ENCODE measurements around the gene GALNT18. TPM values are rescaled to one million over a fixed set of nuclear protein-coding genes. Genes with fewer than 3 reads are reported as not detected.
A peak's percentile ranks its signal among the peaks of the same experiment; 100 is the strongest.

Gene GALNT18
- not detected for total RNA-seq

DNA sequence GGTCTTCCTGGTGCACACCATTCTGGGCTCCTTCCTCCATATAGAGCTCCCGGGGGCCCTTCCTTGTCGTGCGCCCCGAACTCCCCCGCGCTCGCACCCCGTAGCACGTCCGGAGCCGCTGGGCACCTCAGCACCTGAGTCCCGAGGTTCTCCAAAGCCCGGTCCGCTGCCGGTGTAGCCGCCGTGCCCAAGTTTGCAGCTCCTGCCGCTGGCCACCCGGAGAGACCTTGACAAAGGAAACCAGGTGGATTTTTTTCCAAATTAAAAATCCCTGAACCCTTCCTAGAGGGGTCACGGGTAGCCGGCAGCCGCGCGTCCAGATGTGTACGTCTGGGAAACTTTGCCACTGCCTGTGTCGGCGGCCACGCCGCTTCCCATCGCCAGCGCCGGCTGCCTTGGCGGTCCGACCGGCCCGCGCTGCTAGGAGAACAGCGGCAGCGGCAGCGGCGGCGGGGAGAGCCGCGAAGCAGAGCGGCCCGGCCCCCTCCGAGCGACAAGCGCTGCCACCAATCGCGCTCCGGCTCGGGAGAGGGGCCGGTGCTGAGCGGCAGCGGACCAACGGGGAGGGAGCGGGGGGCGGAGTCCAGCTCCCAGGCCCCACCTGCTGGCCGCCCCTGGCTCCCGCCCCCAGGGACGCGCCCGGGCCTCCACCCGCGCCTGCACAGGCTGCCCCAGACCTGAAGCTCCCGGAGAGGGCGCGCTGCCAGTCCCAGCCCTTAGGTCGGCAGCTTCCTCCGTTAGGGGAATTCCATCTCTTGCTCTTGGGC, at the start of gene GALNT18:
GALNT18 (minus strand) TSS at position 433 of the 767 bp plus-strand sequence.
- peak; percentile 27 for DNase-seq

DNA sequence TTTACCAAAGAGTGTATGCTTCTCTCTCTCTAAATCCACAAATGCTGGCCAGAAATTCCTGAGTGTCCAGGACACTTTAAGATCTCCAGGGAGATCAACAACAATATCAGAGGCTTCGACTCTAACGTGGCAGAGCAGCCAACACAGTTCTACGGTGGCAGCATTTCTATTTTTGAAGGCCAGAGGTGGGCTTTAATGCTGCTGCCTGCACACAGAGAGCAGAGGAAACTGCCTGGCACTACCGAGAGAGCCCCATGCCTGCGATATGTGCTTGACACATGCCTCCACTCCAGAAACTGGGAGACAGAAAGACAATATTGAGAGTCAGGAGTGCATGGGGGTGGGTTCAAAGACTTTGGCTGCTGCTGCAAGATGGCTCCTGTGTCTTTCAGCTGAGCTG, 48.8 kb upstream of the GALNT18 start:
- DNase-seq: no peak

DNA sequence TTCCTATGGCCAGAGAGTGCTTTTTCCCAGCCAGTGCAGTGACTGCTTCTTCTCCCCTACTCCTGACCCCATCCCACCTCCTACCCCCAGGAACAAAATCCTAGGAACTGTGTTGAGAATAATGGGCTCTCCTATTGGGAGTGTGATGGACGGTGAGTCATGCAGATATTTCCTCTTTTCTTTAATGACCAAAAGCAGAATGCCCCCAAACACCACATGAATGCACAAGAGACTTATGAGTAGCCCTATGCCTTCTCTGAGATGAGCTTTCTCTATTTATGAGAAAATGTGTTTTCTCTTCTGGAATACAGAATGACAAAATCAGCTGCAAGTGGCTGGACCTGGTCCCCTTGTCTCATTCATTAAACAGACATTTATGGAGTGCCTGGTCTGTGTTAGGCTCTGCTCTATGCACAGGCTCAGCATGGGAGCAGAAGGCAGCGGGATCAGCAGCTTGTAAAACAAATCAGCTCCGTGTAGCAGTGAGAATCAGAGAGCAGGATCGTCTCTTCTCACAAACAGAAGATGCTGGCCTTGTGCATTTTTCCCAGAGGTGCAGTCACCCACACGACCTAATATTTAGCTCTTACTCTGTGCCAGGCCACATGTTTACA, 47.5 kb upstream of the GALNT18 start:
- DNase-seq: no peak

DNA sequence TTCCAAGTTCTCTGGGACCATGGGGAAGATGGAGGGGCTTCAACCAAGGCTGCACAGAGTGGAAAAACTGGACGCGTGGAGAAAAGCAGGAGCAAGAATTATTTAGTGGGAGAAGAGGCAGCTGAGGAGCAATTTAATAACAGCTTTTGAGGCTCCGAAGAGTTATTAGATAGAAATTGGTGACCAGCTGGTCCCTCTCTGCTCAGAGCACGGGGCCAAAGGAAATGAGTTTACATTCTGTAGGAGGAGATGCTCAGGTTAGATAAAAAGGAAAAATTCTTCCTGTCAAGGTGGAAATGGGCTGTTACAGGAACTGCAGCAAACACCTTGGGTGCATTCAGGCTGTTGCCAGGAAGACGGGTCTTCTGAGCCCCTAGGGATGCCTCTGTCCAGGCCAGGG, 47.0 kb upstream of the GALNT18 start:
- no peak for DNase-seq

DNA sequence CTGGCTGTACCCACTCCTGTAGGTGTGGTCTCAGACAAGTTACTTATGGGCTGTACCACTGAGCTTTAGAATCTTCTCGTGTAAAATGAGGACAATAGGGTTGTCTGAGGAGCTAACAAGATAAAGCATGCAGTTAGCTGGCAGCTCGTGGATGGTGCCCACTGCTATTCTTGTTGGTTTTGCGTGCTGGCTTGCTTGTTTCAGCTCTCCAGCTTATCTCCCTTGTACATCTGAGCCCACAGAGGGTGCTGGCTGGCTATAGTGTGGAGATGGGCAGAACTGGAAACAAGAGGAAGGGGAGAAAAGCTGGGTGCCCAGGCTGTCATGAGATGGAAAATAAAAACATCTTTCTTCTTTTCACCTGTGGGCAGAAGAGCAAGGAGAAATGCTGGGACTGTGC, 46.5 kb upstream of the GALNT18 start:
- DNase-seq: no peak

DNA sequence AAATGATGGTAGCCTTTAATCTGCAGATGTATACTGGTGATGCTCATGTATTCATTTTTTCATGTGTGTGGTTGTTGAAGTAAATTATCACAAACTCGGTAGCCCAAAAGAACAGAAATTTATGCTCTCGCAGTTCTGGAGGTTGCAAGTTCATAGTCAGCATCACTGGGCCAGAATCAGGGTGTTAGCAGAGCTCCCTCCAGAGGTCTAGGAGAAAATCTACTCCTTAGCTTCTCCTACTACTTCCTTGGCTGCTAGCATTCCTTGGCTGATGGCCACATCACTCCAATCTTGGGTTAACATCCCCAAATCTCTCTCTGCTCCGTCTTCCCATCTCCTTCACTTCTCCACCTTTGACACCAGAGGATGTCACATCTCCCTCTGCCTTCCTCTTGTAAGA, 45.3 kb upstream of the GALNT18 start:
- no peak for DNase-seq

DNA sequence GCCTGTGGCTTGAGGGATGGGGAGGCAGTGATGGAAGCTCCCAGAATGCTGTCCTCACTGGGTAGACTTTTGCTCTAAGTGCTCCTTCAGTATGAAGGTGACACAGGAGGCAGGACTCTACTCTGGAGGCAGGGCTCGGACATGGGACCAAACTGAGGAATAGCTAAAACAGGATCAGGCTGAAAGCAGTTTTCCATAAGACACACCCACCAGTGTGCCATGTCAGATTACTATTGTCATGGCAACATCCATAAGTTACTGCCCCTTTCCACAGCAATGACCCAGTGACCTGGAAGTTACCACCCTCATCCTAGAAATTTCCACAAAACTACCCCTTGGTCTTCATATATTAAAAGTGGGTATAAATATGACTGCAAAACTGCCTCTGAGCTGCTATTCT, 43.6 kb upstream of the GALNT18 start:
- no peak for DNase-seq

DNA sequence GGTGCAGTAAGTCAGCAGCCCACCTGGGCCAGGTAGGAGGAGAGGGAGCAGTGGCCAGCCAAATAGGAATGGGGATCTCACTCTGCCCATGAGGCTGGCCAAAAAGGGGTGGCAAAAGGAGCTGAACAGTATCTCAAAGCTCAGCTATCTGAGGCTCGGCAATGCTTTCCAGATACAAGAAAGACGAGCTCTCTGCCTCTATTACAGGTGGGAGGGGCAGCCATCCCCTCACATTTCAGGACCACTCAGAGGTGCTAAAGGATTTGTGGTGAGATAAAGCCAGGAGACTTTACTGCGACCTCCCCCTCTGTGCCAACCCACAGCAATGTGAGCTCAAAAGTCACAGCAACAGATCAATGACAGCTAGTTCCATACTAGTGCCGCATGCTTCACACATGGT, 42.1 kb upstream of the GALNT18 start:
- DNase-seq: no peak

DNA sequence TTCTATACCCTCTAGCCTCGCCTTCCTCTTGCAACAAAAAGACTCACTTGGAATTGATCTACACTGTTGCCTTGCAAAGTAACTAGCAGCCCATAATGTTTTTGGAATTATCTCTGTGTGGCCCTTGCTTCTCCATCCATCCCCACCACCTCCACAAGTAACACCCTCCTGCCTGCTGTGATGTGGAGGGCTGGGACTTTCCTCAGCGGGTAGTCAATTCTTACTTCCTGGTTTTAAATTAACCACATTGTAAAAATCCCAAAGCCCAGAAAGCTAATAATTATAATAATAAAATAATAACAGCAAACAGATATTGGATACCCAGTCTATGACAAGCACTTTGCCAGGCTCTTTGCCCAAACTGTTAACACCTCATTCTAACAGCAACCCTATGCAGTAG, 40.8 kb upstream of the GALNT18 start:
- no peak for DNase-seq

DNA sequence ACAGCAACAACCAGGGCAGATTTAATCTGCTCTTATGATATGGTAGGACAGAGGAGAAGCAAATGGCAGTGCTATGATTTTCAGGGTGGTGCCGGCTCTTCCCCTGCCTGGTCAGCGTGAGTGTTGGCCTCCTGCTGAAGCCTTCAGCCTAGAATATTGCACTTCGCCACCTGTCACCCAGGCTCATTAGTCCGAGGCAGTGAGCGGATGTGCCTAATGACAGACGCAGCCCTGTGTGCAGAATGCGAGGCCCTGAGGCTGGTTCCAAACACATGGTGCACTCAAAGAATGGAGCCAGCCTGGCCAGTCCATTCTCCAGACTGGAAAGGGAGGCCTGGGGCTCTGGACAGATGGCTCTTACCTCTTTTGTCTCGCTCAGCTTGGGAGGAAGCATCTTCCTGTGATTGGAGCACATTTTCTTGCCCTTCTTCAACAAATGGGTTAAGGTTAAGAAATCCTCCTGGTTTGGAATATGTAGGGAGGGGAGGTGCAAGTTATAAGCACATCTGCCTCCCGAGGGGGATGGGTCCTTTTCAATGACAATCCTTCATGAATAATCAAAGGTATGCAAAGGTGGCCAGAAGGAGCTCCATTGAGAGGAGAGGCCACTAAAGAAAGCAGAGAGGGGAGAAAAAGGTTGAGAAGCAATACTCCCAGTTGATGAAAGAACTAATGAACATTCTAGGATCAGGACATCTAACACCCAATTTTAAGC, 39.7 kb upstream of the GALNT18 start:
- no peak for DNase-seq

DNA sequence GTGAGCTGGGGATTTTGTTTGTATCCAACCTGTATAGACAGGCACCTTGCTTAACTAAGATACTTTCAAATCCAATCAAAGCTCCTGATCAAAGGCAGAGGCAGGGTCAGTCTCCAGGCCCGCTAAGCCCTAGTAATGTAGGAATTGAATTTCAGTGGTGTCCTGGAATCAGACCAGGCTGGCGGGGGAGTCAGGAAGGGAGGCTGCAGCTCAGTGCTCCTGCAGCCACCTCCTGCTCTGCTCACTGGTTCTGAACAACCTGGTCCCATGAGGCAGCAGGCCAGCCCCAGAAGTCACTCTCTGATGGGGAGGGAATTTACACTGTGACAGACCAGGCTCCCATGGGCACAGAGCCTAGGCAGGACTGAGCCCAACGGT, 38.5 kb upstream of the GALNT18 start:
- DNase-seq: no peak

DNA sequence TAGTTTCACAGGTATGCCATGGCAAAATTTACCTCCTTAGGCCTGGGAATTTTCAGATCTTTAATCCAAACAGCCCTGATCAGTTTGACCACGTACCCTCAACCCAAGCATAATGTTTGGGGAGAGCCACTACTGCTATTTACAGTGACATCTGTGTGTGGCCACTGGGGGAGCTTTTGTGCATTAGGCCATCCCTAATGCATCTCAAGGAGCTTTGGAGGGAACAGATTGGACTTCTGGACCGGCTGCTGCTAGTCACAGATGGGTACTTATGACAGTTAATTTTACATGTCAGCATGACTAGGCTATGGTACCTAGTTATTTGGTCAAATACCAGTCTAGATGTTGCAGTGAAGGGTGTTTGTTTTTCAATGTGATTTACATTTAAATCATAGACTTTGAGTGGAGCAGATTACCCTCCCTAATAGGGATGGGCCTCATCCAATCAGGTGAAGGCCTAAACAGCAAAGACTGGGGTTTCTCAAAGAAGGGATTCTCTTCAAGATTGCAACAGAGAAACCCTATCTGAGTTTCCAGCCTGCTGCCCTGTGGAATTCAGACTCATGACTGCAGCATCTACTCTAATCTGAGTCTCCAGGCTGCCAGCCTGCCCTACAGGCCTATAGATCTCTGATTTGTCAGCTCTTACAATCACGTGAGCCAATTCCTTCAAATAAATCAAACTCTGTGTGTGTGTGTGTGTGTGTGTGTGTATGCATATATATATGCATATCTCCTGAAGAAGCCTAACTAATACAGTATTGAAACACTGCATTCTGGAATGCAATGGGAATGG, 38.0 kb upstream of the GALNT18 start:
- DNase-seq: no peak

DNA sequence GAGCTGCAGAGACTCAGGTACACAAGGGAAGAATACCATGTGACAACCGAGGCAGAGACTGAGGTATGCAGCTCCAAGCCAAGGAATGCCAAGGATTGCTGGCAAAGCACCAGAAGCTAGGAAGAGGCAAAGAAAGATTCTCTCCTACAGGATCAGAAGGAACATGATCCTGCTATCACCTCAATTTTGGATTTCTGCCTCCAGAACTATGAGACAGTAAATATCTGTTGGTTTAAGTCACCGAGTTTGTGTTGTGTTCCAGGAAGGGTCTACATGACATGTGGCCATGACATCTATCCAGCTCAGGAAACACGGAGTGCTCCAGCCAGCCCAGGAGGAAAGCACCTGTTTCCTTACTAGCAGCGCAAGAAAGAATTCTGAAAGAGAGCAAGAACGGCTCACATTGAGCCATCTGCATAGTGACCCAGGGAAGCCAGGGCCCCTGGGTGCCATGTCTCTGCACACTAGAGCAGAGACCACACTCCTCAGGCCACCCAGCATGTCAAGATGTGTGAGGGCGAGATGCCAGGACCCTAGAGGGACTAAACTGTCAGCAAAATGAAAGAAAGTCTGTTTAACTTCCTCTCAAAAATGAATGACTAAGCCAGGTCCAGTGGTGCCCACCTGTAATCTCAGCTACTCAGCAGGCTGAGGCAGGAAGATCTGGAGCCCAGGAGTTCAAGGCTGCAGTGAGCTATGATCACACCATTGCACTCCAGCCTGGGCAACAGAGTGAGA, 35.6 kb upstream of the GALNT18 start:
- no peak for DNase-seq

DNA sequence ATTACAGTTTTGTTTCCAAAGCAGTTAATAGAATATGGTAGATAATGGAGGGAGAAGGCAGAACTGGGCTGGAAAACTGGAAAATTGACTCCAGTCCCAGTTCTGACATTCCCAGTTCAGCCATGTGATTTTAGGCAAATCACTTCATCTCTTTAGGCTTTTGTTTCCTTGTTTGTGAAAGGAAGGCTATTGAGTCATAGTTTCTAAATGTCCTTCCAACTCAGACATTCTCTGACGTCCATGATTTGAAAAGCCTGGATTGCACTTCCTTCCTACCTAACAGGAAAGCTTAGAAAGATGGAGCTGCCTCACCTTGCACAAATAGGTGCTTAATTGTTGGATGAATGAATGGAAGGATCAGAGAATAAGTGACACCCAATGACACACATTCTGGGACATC, 19.8 kb upstream of the GALNT18 start:
- DNase-seq: no peak

DNA sequence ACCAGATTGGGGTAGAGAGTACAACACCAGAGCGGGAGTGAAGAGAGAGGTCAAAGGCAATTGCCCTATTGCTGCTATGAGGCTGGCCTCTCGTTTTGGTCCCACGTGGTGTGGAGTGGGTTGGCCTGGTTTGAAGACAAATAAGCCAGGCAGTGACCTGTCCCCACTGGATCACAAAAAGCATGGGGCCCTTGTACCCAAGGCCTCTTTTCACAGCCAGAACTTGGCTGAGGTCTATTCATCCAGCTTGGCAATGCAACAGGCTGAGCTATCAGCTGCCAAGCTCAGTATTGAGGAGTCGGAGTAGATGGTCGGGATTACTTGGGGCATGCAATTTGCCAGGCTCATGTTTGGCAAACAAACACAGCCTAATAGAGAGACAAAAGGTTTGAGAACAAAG, 19.2 kb upstream of the GALNT18 start:
- no peak for DNase-seq

DNA sequence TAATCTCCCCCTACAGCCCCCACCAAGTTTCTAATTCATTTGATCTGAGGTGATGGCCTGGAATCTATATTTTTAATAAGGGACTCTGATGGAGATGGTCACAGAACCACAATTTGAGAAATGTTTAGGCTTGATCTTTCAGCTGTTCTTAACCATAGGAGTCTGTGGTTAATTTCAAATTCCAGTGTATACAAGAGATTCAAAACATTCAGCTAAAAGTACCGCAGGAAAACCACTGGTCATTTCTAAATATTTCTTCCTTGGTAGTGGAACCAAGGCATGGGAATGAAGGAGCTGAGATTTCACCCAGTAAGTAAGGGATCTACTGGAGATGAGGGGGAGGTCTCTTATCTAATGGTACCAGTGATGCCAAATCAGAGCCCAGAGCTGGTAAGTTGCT, 18.3 kb upstream of the GALNT18 start:
- DNase-seq: no peak

DNA sequence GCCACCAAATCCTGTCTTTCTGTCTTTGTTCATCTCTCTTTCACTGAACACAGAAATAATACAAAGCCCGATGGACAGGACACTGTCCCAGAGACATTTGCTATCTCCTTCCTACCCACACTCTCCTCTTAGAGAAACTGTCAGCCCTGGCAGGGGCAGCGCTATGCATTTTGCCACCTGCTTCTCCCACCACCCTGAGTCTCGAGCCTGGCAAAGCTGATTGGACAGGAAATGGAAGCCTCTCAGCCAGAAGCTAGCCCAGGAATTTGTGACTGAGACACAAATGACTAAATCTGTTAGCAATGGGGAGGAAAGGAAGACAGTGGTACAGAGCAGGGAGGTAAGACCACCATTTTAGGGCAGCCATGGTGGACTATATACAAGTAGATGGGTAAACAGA, 14.9 kb upstream of the GALNT18 start:
- no peak for DNase-seq

DNA sequence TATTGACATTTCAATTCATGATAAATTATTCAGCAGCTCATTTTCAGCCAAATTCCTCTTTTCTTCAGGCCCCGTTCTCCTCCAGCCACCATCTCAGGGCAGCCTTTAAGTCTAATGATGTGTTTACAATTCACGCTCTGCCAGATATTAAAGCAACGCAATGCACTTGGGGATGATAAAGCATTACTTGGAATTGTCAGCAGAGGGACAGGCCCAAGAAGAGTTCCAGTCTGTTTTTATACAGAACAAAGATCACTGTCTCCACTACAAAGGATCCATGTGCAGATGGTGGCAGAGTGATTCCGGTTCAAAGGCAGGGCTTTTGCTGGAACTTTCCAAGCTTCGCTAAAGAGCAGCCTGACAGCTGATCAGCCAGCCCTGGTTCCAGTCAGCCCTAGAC, 13.6 kb upstream of the GALNT18 start:
- DNase-seq: no peak

DNA sequence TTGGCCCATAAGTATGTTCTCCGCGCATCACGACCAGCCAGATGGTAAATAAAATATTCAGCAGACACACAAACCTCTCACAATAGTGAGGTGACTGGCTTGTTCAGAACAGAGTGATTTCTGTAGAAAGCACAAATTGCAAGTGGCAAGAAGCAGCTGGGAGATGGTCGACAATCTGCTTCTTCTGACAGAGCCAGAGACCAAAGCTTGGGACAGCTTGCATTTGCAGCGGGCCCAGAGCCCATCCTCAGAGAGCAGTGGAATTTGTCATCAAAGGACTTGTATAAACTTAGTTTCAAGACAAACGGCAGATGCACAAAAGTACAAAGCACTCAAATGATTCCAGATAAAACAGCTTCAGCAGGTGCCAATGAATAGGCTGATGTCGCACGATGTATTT, 7.6 kb upstream of the GALNT18 start:
- no peak for DNase-seq

DNA sequence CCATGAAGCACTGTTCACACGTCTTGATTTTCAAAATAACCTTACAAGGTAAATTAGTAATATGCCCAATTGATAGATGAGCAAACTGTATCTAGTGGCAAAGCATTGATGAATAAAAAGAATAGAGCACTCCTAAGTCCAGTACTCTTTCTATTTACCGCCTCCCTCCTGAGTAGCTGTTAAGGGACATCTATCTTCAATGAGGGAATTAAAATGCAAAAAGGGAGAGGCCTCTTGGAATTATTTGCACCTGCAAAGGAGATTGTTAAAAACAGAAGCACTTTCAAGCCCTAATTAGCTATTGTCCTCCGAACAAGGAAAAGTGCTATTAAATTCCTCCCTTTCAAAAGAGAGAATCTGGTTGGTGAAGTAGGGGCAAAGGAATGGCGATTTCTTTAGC, 6.8 kb upstream of the GALNT18 start:
- DNase-seq: no peak

DNA sequence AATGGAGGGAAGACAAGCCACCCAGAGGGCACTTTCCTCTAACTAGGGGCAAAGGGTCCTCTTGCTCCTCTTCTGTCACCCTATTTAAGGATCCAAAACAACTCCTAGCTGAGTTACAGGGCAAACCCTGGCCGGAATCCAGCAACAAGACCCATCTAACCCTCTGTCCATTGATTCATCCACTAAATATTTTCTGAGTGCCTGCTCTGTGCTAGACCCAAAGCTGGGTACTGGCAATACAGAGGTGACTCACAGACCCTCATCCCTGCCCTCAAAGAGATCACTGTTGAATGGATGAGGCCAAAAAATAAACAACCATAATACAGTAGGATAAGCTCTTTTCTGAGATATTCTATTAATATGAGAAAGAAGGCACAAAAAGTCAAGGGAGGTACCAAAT, 4.3 kb upstream of the GALNT18 start:
- DNase-seq: no peak

DNA sequence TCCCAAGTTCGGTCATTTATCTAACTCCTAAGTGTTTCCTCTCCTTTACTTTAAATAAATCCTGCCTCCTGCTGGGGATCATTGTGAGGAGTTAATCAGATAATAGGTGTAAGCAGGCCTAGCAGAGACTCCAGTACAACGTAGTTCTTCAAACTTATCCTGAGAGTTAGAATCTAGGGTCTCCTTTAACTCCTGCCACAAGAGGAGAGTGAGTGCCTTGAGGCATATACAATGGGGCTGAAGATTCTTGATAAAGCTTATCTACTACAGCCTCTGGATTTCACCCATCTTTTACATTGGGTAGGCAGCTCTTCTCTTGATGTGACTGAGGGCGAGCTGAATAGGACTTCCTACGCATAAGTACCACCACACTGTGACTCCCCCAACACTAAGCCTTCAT, 3.1 kb upstream of the GALNT18 start:
- DNase-seq: no peak

DNA sequence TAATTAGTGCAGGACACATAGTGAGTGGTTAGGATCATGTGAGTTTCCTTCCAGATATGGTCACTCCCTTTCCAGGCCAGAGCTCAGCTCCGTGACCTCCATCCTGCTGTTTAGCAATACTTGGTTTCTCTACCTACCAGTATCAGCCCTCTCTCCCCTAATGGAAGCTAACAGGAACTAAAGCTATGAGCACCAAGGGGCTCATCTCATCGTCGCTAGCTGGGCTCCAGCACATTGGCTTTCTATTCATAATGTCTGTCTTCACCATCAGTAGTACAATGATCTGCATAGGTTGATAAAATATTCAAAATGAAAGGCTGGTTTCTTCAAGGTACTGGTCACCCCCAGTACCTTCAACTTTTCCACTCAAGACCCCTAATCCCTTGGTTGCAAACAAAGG, 2.4 kb upstream of the GALNT18 start:
- no peak for DNase-seq
